Measurements from ENCODE around the gene TCIRG1. TPM values are rescaled to one million over a fixed set of nuclear protein-coding genes. Genes with fewer than 3 reads are reported as not detected.

The TCIRG1 gene
- total and polyA plus RNA-seq, 2 of the 13 experiments (the other 11 are each of a cell fraction or from before 2014, with no cell fraction given) = 48.0 to 69.6 TPM

GRCh38 chr11:68052137-68052873, 13.5 kb downstream of the TCIRG1 start (continued):
- TF ChIP-seq POLR2G (IDR thresholded peaks at IDR 0.05; ENCODE audit: low read depth, low read length) (peak; percentile 20), MATR3 (CRISPR knock-in tag; IDR thresholded peaks at IDR 0.05) (no peak), ZNF263 (CRISPR knock-in tag; IDR thresholded peaks at IDR 0.05) (peak; percentile 72), ZNF598 (CRISPR knock-in tag; IDR thresholded peaks at IDR 0.05; ENCODE audit: borderline replicate concordance) (no peak), AGO2 (optimal IDR thresholded peaks at IDR 0.05; ENCODE audit: low read depth, low read length) (peak; percentile 80), MAX (IDR thresholded peaks at IDR 0.05) (no peak), ZNF687 (CRISPR knock-in tag; IDR thresholded peaks at IDR 0.05) (peak; percentile 29; the same call in 1 of the 2 replicates), ZNF75D (CRISPR knock-in tag; IDR thresholded peaks at IDR 0.05; ENCODE audit: borderline replicate concordance) (no peak), ZBTB42 (CRISPR knock-in tag; IDR thresholded peaks at IDR 0.05) (no peak), TARDBP (CRISPR knock-in tag; IDR thresholded peaks at IDR 0.05) (no peak), IKZF4 (CRISPR knock-in tag; IDR thresholded peaks at IDR 0.05; ENCODE audit: borderline replicate concordance, low read depth, not compliant biosample characterization) (no peak)

Data from HepG2 (cell line).